HG03175 (cell line): ENCODE measurements around the gene C2.
"Not testable (repeated sequence)": the region's sequence is repeated elsewhere in the genome, so short reads cannot be mapped to it uniquely, and the experiment has no call there.

Source experiments
- ATAC-seq: cut with Tn5 transposase; IDR thresholded peaks from one replicate; pipeline ENCODE4 v1.9.1; 2021; ENCODE audit warnings: mild to moderate bottlenecking, moderate library complexity; ENCODE audit not compliant: unreplicated experiment

C2 gene

GRCh38 chr6:31898383-31899011 lies 29.0 kb upstream of the C2 start:
- ATAC-seq: no peak

GRCh38 chr6:31899215-31899614 lies 28.3 kb upstream of the C2 start:
- ATAC-seq: no peak

- ATAC-seq: no peak
These were observed 27.4 kb upstream of the C2 start for GRCh38 chr6:31899882-31900722.

- ATAC-seq: no peak
These were observed 26.6 kb upstream of the C2 start for GRCh38 chr6:31900917-31901414.

GRCh38 chr6:31901415-31901952 lies 26.0 kb upstream of the C2 start:
- ATAC-seq: no peak

- peak; percentile 45 for ATAC-seq
These were observed 25.4 kb upstream of the C2 start, which contains the start of gene ZBTB12 for GRCh38 chr6:31901953-31902643. ZBTB12 (minus strand) TSS chr6:31902086; CDS start chr6:31901305, 781 bp downstream.

GRCh38 chr6:31903957-31904356 lies 23.6 kb upstream of the C2 start:
- ATAC-seq: no peak

- ATAC-seq: no peak
These were observed 22.5 kb upstream of the C2 start for GRCh38 chr6:31905041-31905440.

GRCh38 chr6:31906122-31906521 lies 21.4 kb upstream of the C2 start:
- ATAC-seq: no peak

- not testable (repeated sequence) for ATAC-seq
These were observed 20.8 kb upstream of the C2 start for GRCh38 chr6:31906727-31907126.

GRCh38 chr6:31907158-31907813 lies 20.2 kb upstream of the C2 start:
- no peak for ATAC-seq

GRCh38 chr6:31908255-31908654 lies 19.3 kb upstream of the C2 start:
- not testable (repeated sequence) for ATAC-seq

- peak; percentile 84 for ATAC-seq
These were observed 18.7 kb upstream of the C2 start for GRCh38 chr6:31908791-31909190.

- not testable (repeated sequence) for ATAC-seq
These were observed 18.2 kb upstream of the C2 start for GRCh38 chr6:31909298-31909697.

- ATAC-seq: no peak
These were observed 15.5 kb upstream of the C2 start for GRCh38 chr6:31911826-31912585.

GRCh38 chr6:31915351-31915750 lies 12.2 kb upstream of the C2 start:
- no peak for ATAC-seq

- no peak for ATAC-seq
These were observed 11.8 kb upstream of the C2 start for GRCh38 chr6:31915756-31916155.

- no peak for ATAC-seq
These were observed 9.3 kb upstream of the C2 start for GRCh38 chr6:31918069-31918720.

GRCh38 chr6:31919624-31920303 lies 7.8 kb upstream of the C2 start:
- ATAC-seq: no peak
